Kidney glomerular epithelial cell (primary cell): ENCODE data around the gene OPRD1.
"Not testable (repeated sequence)": the region's sequence is repeated elsewhere in the genome, so short reads cannot be mapped to it uniquely, and the experiment has no call there.

ENCODE experiments used
- DNase-seq: peaks from one replicate; lab custom pipeline; 2025; lab: John Stamatoyannopoulos, UW

The OPRD1 gene

DNA sequence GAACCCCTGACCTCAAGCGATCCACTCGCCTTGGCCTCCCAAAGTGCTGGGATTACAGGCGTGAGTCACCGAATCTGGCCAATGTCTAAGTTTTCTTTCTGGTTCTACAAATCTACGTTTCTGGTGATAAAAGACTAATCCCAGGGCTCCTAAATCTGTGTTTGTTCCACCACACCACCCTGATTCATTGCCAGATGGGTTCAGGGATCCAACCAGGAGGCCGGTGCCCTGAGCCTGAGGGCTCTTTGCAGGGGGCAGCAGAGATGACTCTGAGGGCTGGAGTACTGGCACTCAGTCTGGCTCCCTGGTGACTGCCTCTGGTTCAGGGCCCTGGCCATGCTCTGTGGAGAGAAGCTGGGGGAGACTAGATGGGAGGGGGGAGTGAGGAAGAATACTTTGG lies 10.5 kb upstream of the OPRD1 start:
- no peak for DNase-seq

DNA sequence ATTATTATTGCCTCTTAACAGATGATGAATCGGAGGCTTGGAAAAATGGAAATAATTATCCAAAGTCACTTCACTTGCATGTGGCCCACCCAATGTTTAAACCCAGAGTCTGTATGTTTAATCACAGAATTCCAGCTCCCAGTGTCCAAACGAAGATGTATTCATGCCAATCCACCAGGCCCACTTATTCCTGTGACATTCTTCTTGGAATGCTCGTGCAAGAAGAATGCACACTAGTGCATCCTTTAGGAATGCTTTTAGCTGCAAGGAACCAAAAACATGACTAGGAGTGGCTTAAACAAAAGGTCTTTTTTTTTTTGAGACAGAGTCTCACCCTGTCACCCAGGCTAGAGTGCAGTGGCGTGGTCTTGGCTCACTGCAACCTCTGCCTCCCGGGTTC lies 8.9 kb upstream of the OPRD1 start:
- no peak for DNase-seq

DNA sequence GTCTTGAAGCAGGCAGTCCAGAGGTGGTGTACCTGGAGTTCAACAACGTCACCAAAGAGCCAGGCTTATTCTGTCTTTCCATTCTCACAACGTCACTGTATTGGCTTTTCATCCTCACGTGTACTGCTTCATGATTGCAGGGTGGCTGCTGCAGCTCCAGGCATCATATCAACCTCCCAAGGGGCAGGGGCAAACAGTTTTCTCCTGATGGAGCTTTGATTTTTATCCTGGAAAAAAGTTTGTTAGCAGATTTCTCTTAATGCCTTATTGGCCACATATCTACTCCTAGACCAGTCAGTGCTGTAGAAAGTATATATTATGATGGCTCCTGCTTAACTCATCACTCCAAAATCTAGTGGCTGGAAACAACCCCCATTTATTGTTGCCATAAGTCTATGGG lies 8.3 kb upstream of the OPRD1 start:
- no peak for DNase-seq

DNA sequence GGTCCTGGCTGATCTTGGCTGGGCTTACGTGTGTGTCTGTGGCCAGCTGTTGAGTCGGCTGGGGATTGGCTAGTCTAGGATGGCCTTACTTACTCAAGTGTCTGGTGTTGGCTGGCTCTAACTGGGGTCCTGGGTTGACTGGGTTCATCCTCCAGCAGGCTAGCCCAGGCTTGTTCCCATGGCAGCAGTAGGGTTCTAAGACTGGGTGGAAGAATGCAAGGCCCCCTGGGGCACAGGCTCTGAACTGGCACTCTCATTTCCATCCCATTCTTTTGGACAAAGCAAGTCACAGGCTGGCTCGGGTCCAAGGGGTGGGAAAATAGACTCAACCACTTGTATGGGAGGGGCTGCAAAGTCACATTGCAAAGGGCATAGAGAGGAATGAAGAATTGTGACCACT lies 7.9 kb upstream of the OPRD1 start:
- no peak for DNase-seq

DNA sequence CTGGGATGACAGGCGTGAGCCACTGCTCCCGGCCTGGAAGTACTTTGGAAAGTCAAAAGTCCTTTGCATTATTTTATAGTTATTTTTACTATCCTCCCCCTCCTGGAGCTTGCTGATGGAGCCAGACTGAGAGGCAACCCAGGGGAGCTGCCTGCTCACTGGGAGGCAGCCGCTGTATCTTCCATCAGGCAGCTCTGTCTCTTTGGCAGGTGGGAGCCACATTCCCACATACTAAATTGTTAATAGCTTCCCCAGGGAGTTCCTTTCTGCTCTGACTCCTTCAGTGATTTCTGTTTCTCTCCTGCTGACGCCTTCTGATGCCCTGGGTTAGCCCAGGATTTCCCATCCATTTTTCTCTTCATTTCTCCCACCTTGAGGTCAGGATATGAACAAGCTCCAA lies 4.9 kb upstream of the OPRD1 start:
- no peak for DNase-seq

DNA sequence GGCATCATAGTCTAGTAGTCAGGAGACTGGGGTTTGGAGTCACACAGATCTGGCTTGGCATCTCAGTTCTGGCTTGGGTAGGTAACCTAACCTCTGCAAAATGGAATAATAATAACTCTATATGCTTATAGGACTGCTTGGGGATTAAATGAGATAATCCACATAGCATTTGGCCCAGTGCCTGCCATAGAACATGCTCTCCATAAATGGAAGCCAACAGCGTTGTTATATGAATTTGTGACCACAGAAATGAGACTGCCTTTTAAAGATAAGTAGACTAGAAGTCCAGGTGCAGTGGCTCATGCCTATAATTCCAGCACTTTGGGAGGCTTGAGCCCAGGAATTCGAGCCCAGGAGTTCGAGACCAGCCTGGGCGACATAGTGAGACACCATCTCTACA lies 4.0 kb upstream of the OPRD1 start:
- no peak for DNase-seq

DNA sequence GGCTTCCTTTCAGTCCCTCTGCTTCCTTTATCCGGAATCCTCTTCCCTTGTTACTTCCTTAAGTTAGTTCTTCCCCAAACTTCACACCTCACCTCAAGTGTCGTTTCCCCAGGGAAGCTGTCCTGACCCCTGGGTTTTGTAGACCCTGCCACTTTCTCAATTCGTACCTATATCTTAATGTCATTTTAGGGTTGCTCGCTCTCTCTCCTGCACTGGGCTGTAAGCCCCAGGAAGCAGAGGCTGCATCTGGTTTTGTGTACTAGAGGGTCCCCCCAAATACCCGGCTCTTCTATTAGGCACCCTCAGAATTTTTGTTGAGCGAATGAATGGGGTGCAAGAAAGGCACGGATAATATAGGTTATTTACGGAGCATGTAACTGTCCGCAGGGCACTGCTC lies 603 bp upstream of the OPRD1 start:
- no peak for DNase-seq

DNA sequence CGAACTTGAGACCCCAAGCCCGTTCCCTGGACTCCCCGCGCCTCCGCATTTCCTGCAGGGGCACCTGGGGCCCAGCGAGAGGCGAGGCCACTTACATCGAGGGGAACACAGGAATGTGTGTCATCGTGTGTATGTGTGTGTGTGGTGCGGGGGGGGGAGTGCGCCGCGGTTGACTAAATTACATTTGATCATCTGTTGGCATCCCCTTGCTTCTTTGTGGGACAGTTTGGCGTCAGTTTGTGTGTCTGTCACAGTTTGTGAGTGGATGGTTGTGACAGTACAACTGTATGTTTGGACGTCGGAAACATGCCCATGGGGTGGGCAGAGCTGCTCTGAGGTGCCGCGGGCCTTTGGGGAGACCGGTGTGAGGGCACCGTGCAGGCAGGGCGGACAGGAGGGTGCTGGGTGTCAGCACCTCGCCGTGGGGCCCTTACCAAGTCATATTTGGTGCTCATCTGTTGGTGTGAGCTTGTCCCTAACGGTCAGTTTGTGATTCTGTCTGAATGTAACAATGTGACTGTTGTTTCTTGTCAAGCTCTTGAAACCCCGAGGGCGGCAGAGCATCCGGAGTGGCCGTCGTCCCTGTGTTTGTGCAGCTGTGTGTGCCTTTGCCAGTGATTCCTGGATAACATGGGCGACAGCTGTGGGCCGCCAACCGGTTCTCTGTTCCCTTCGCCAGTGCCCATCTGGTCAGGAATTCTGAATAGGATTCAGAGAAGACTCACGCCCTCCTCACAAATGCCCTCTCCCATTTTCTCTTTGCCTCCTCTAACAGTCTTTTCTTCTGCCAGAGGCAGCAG lies 899 bp downstream of the OPRD1 start:
- DNase-seq, result no peak

DNA sequence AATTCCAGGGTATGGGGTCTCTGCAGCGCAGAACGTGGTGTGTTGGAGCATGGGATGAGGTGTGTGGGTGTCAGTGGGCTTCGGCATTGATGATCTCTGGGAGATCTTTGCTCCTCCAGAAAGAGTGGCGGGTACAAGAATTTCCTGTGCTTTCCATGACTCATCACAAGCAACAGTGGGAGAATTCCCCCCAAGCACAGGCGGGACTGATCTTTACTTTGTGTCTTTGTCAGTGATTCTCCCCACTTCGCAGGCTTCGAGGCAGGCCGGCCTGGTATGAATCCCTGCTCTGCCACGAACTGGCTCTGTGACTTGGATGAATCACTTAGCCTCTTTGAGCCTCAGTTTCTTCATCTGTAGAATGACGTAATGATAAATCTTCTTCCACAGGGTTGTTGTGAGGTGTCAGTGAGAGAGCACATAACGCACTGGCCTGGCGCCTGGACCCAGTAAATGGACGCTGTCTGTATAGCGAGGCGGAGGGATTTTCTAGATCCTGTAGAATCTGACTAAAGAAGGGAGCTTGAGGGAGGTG lies 2.0 kb downstream of the OPRD1 start:
- DNase-seq, result no peak

DNA sequence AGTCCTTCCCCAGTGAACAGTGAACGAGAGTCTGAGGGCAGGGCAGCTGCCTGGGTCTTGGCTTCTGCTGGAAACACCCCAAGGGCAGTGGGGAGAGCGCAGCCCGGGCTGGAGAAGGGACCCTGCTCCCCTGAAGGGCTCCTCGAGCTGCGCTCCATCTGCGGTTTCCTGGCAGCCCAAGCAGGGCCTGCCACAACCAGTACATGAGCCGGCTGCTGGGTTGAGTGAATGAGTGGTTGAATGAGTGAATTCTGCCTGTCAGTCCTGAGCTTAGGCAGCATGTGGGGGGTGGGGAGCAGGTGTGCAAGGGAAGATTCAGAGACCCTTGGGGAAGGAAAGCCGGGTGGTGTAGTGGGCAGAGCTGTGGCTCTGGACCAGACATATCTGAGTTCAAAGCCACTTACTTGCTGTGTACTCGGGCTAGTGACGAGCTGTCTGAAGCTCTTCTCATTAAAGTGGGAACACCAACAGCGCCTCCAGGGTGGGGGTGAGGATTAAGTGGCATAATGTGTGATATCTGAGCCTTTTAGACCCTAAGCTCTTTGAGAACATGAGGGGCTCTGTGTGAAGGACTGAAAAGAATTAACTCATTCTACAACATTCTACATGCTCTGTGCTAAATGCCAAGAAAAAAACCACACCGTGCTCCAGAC lies 3.7 kb downstream of the OPRD1 start:
- DNase-seq, result no peak

DNA sequence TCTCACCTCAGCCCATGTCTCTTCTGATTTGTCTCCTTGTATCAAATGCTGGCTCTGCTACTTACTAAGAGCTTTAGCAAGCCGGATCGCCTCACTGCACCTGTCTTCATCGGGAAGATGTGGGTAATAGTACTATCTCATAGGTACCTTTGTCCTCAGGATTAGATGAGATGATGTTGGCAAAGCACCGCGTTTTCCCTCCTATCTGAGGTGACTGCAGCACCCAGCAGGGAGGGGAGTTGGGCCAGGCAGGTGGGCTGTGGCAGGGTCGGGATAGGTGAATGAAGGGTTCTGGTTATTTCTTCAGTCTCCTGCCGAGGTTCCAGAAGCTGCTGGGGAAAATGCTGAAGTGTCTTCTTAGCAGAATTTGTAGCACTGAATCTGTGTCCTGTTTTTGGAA lies 5.2 kb downstream of the OPRD1 start:
- DNase-seq, result no peak

DNA sequence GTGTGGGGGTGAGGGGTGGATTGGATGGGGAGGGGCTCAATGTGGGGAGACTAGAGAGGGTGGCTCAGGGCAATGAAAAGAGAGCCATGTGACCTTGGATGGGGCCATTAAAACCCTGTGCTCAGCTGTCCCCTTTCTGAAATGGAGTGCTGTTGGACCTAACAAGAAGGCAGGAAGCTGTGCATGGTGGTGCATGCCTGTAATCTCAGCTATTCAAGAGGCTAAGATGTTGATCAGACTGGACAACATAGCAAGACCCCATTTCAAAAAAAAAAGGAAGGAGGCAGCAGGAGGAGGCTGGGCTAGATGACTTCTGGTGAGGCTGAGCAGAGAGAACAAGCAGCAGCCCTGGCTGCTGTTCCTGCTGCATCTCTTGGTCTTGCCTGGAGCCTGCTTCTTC lies 7.0 kb downstream of the OPRD1 start:
- DNase-seq, result no peak

DNA sequence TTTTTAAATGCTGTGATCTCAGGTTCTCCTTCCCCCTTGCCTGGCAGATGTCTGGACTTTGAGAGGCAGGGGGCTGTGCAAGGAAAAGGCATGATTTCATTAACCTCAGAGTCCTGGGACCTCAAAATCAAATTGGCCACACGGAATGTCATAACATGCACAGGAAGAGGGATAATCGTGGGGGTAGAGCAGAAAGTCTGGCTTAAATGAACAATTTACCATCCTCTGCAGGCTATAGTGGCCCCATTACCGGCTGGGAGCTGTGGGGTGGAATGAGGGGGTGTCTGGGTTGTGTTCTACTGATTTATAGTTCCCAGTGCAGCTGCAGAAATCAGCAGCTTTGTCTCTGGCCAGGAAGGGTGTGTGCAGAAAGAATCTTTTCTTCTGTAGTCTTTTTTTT lies 10.8 kb downstream of the OPRD1 start:
- no peak for DNase-seq

DNA sequence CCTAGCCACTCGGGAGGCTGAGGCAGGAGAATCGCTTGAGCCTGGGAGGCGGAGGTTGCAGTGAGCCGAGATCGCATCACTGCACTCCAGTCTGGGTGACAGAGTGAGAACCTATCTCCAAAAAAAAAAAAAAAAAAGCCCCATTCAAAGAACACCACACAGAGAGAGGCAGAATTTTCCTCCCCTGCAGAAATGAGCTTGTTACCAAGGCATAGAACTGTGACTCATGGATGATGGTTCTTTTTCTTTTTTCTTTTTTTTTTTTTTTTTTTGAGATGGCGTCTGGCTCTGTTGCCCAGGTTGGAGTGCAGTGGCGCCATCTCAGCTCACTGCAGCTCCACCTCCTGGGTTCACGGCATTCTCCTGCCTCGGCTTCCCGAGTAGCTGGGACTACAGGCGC lies 12.1 kb downstream of the OPRD1 start:
- DNase-seq, result peak; percentile 1

DNA sequence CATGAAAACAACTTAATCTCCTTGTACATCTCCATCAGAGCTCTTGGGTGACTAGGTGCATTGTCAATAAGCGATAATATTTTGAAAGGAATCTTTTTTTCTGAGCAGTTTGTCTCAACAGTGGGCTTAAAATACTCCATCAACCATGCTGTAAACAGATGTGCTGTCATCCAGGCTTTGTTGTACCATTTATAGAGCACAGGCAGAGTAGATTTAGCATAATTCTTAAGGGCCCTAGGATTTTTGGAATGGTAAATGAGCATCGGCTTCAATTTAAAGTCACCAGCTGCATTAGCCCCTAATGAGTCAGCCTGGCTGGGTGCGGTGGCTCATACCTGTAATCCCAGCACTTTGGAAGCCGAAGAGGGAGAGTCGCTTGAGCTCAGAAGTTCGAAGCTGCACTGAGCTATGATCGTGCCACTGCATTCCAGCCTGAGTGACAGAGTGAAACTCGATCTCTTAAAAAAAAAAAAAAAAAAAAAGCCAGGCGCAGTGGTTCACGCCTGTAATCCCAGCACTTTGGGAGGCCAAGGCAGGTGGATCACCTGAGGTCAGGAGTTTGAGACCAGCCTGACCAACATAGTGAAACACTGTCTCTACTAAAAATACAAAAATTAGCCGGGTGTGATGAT lies 16.4 kb downstream of the OPRD1 start:
- DNase-seq, result not testable (repeated sequence)

DNA sequence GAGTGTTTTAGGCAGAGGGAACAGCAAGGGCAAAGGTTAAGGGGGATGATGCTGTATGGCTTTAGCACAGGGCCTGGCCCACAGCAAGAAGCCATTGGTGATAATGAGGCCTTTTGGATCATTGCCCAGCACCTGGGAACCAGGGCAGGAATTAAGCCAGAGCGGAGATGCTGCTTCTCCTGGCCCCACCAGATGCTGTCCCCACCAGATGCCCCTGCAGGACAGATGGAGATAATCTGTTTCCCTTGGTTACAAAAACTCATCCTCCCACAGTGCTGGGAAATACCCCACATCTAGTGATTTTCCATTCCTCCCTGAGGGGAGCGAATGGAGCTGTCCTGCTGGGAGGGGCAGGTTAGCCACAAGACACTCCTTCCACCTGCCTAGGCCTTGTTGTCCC lies 18.8 kb downstream of the OPRD1 start:
- DNase-seq, result no peak

DNA sequence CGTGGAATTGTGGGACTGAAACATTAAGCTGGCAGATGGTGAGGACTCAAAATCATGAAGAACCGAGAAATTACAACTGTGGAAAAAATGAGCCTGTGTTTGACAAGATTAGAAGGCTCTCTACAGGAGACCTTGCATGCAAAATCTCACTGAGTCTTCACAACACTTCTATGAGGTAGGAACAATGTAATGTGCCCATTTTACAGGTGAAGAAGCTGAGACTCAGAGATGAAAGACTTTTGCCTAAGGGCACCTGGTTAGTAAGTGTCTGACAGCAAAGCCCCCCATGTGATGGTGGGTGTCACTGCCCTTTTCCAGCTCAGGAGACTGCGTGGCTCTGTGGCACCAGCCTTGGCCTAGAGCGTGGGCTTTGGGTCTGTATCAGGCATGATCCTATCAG lies 21.0 kb downstream of the OPRD1 start:
- DNase-seq, result no peak

DNA sequence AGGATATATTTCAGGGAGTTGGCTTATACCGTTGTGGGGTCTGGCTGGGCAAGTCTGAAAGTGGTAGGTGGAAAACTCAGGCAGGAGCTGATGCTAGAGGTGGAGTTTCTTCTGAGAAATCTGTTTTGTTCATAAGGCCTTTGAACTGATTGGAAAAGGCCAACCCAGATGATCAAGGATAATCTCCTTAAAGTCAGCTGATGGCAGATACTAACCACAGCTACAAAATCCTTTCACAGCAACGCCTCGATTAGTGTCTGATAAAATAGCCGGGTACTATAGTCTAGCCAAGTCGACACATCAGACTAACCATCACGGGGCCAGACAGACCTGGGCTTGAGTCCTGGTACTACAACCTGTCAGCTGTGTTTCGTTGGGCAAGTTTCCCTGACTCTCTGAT lies 21.4 kb downstream of the OPRD1 start:
- DNase-seq, result no peak

DNA sequence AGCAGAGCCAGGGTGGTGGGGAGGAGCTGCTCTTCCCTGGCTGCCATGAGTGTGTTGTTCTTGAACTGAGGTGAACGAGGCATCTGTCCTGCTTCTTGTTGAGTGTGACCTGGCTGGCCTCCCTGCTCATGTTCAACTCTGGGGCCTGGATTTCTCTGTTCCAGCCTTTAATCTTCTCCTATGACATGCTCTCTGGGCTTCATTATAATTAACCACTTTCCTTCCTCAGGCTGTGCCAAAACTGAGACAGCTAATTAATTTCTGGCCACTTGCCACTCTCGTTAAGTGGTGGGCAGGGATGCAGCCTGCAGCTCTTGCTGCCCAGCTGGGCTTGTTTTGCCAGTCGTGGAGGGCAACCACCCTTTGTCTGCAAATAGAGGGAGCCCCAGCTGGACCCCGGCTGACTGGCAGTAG lies 23.3 kb downstream of the OPRD1 start:
- no peak for DNase-seq

DNA sequence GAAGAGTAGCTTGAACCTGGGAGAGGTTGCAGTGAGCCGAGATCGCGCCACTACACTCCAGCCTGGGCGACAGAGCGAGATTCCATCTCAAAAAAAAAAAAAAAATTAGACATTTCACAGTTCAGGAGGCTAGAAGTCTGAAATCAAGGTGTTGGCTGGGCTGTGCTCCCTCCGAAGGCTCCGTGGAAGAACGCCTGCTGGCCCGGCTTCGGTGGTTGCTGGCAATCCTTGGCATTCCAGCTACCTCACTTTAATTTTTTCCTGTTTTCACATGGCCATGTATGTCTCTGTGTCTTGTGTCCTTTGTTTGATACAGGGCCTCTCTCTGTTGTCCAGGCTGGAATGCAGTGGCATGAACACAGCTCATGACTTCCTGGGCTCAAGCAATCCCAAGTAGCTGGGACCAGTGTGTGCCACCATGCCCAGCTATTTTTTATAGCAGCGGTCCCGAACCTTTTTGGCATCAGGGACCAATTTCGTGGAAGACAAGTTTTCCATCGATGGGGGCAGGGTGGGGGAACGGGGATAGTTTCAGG lies 24.5 kb downstream of the OPRD1 start:
- no peak for DNase-seq

DNA sequence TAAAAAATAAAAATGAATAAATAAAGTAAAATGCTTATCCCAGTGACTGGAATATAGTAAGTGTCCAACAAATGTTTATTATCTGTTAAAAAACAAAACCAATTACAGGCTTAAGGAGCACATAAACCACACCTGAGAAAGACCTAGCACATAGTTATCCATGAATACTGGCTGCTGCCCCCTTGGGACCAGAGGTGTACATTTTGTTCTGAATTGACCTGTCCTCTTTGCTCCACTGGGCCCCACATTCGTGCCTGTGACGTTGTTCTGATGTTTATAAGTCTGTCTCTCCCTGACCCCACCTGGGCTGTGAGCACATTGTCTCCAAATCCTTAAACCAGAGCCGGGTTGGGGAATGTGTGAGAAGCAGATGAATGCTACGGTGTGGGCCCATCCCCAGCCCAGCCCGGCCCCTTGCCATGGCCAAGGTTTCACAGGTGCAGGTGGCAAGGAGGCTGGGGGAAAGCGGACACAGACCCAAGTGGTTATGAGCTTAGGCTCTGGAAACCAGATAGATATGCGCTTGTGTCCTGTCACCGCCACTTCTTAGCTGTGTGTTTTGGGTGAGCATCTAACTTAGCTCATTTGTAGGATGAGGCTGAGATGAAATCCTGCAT lies 29.1 kb downstream of the OPRD1 start:
- no peak for DNase-seq

DNA sequence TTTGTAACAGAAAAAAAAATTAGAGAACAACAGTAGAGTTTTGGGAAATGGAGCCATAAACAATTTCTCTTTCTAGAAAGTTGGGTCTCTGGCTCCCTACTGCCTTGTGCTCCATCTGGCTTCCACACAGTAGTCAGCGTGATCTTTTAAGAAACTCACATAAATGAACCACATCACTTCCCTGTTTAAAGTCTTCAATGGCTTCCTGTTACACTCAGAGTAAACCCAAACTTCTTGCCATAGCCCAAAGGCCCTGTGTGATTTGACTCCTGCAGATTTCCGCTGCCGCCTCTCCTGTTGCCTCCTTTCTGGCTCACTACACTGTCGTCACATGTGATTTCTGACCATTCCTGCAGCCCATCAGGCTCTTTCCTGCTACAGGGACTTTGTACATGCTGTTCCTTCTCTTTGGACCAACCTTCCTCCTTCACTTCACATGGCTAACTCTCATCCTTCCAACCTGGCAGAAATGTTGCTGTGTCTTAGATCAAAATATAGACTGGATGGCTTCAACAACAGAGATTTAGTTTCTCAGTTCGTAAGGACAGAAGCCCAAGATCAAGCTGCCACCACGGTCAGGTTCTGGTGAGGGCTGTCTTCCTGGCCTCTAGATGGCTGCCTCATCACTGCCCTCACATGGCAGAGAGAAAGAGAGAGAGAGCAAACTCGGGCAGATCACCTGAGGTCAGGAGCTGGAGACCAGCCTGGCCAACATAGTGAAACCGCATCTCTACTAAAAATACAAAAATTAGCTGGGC lies 34.0 kb downstream of the OPRD1 start:
- DNase-seq, result no peak
